HepG2 (cell line): ENCODE data around the gene ANAPC2. TPM values are rescaled to one million over a fixed set of nuclear protein-coding genes. Genes with fewer than 3 reads are reported as not detected.
A peak's percentile ranks its signal among the peaks of the same experiment; 100 is the strongest.

Source experiments
- EEA1 ChIP-seq: sonication (generic); formaldehyde crosslinking; IDR thresholded peaks from 2 replicates; pipeline ENCODE4 v1.5.1; 2020; ENCODE audit warnings: mild to moderate bottlenecking, missing genetic modification reagents, borderline replicate concordance
- FOXJ3 ChIP-seq: sonication (generic); formaldehyde crosslinking; IDR thresholded peaks from 2 replicates; pipeline ENCODE4 v1.4.0; 2020; ENCODE audit warnings: missing genetic modification reagents, mild to moderate bottlenecking, borderline replicate concordance
- KDM4B ChIP-seq: sonication (generic); formaldehyde crosslinking; IDR thresholded peaks from 2 replicates; pipeline ENCODE4 v1.4.0; 2020; ENCODE audit warnings: missing genetic modification reagents
- LRRFIP1 ChIP-seq: sonication (generic); formaldehyde crosslinking; conservative IDR thresholded peaks from 2 replicates; pipeline ENCODE4 v1.4.0; 2020; ENCODE audit warnings: missing genetic modification reagents
- NBN ChIP-seq: fragments of 450-650 bp; conservative IDR thresholded peaks from 2 replicates; pipeline ENCODE4 v1.6.1; 2017
- NFAT5 ChIP-seq: sonication (generic); formaldehyde crosslinking; IDR thresholded peaks from 2 replicates; pipeline ENCODE4 v1.4.0; 2020; ENCODE audit warnings: missing genetic modification reagents
- PLRG1 ChIP-seq: fragments of 450-650 bp; conservative IDR thresholded peaks from 2 replicates; pipeline ENCODE4 v1.6.1; 2016
- TARDBP ChIP-seq: sonication (generic); formaldehyde crosslinking; IDR thresholded peaks from 2 replicates; pipeline ENCODE4 v1.8.0; 2022; ENCODE audit warnings: mild to moderate bottlenecking, missing genetic modification reagents
- XRCC5 ChIP-seq: fragments of 200-400 bp; formaldehyde crosslinking; optimal IDR thresholded peaks from 2 replicates; pipeline ENCODE3; 2017; ENCODE audit warnings: mild to moderate bottlenecking, low read length
- ZNF207 ChIP-seq: fragments of 450-650 bp; IDR thresholded peaks from 2 replicates; pipeline ENCODE4 v1.6.1; 2016; ENCODE audit warnings: antibody characterized with exemption, borderline replicate concordance
- ZNF326 ChIP-seq: sonication (generic); formaldehyde crosslinking; IDR thresholded peaks from 2 replicates; pipeline ENCODE4 v1.4.0; 2020; ENCODE audit warnings: missing genetic modification reagents, borderline replicate concordance
- polyA plus RNA-seq, 8 experiments: library from polyadenylated mRNA; depleted of rRNA in 3 of 8; stranded (reverse) in 7 of 8; unstranded in 1 of 8; fragments of >200 nt; fragmentation: Illumina TruSeq in 4 of 8; extraction: Trizol in 4 of 8; gene quantifications; 2 replicates each; pipeline versions ENCODE4 v1.2.1 to v1.2.3, GENCODE V29; 2011 to 2016; ENCODE audit warnings: low read depth in 4 of 8, missing spikeins in 1 of 8, mixed read lengths in 1 of 8; ENCODE audit not compliant: insufficient read depth in 1 of 8
- total RNA-seq, 5 experiments: library from RNA; depleted of rRNA; stranded (reverse); fragments of >200 nt; fragmentation: Illumina TruSeq; extraction: Trizol; gene quantifications; 2 replicates each; pipeline ENCODE4 v1.2.3, GENCODE V29; 2016; ENCODE audit warnings: low read depth in 1 of 5
- TF ChIP-seq, protein P1 (sequence below): sonication (generic); formaldehyde crosslinking; IDR thresholded peaks from 2 replicates; pipeline ENCODE4 v1.4.0; 2020; ENCODE audit warnings: missing genetic modification reagents, borderline replicate concordance
- TF ChIP-seq, protein P2 (sequence below): IDR thresholded peaks from 2 replicates; pipeline ENCODE4 v1.6.1; 2016; ENCODE audit warnings: missing genetic modification reagents, missing compliant biosample characterization
- TF ChIP-seq, protein P3 (sequence below): IDR thresholded peaks from 2 replicates; pipeline ENCODE4 v1.6.1; 2018; ENCODE audit warnings: missing genetic modification reagents

ANAPC2 gene
- total and polyA plus RNA-seq, 2 of the 13 experiments (the other 11 are each of a cell fraction or from before 2014, with no cell fraction given), result 12.3 to 15.4 TPM

- TF ChIP-seq, protein P1, sequence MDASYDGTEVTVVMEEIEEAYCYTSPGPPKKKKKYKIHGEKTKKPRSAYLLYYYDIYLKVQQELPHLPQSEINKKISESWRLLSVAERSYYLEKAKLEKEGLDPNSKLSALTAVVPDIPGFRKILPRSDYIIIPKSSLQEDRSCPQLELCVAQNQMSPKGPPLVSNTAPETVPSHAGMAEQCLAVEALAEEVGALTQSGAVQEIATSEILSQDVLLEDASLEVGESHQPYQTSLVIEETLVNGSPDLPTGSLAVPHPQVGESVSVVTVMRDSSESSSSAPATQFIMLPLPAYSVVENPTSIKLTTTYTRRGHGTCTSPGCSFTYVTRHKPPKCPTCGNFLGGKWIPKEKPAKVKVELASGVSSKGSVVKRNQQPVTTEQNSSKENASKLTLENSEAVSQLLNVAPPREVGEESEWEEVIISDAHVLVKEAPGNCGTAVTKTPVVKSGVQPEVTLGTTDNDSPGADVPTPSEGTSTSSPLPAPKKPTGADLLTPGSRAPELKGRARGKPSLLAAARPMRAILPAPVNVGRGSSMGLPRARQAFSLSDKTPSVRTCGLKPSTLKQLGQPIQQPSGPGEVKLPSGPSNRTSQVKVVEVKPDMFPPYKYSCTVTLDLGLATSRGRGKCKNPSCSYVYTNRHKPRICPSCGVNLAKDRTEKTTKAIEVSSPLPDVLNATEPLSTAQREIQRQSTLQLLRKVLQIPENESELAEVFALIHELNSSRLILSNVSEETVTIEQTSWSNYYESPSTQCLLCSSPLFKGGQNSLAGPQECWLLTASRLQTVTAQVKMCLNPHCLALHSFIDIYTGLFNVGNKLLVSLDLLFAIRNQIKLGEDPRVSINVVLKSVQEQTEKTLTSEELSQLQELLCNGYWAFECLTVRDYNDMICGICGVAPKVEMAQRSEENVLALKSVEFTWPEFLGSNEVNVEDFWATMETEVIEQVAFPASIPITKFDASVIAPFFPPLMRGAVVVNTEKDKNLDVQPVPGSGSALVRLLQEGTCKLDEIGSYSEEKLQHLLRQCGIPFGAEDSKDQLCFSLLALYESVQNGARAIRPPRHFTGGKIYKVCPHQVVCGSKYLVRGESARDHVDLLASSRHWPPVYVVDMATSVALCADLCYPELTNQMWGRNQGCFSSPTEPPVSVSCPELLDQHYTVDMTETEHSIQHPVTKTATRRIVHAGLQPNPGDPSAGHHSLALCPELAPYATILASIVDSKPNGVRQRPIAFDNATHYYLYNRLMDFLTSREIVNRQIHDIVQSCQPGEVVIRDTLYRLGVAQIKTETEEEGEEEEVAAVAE, result no peak
- TF ChIP-seq LRRFIP1 (CRISPR knock-in tag), result no peak
- no peak for TF ChIP-seq ZNF326
- peak; percentile 69 for TF ChIP-seq XRCC5
- no peak for TF ChIP-seq PLRG1
- TF ChIP-seq NFAT5 (CRISPR knock-in tag), result no peak
- TF ChIP-seq FOXJ3 (CRISPR knock-in tag), result no peak
- TF ChIP-seq, protein P2, sequence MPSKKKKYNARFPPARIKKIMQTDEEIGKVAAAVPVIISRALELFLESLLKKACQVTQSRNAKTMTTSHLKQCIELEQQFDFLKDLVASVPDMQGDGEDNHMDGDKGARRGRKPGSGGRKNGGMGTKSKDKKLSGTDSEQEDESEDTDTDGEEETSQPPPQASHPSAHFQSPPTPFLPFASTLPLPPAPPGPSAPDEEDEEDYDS (CRISPR knock-in tag), result peak; percentile 91
- TF ChIP-seq, protein P3, sequence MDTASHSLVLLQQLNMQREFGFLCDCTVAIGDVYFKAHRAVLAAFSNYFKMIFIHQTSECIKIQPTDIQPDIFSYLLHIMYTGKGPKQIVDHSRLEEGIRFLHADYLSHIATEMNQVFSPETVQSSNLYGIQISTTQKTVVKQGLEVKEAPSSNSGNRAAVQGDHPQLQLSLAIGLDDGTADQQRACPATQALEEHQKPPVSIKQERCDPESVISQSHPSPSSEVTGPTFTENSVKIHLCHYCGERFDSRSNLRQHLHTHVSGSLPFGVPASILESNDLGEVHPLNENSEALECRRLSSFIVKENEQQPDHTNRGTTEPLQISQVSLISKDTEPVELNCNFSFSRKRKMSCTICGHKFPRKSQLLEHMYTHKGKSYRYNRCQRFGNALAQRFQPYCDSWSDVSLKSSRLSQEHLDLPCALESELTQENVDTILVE (CRISPR knock-in tag), result no peak
- TF ChIP-seq TARDBP (CRISPR knock-in tag), result no peak
- TF ChIP-seq KDM4B (CRISPR knock-in tag), result 0 out of 2 replicates have a peak, but pooled peaks have one; percentile 42
- no peak for TF ChIP-seq EEA1 (CRISPR knock-in tag)
- no peak for TF ChIP-seq NBN
- TF ChIP-seq ZNF207, result no peak
Measured at GRCh38 chr9:137217276-137218211, 29.2 kb upstream of the ANAPC2 start (continued).
